K562 (cell line): ENCODE measurements around the gene KBTBD13. TPM values are rescaled to one million over a fixed set of nuclear protein-coding genes. Genes with fewer than 3 reads are reported as not detected.

Experiments used
- ARHGAP35 ChIP-seq: fragments of 450-650 bp; IDR thresholded peaks from 2 replicates; pipeline ENCODE4 v1.6.1; 2018; ENCODE audit not compliant: partially characterized antibody
- ATF2 ChIP-seq: sonication (generic); formaldehyde crosslinking; IDR thresholded peaks from 2 replicates; pipeline ENCODE4 v1.8.1; 2022; ENCODE audit warnings: missing genetic modification reagents
- CBX2 ChIP-seq: fragments of 200-600 bp; sonication (generic); IDR thresholded peaks from one replicate; pipeline ENCODE4 v1.6.1; 2012; ENCODE audit warnings: mild to moderate bottlenecking, low read length, inconsistent platforms; ENCODE audit not compliant: insufficient read depth, poor library complexity, severe bottlenecking
- ETV1 ChIP-seq: fragments of 450-650 bp; conservative IDR thresholded peaks from 2 replicates; pipeline ENCODE4 v1.6.1; 2016; ENCODE audit warnings: missing genetic modification characterization, control low read depth, low read depth, missing compliant biosample characterization
- FOXK2 ChIP-seq, 2 experiments: fragments of 450-650 bp; IDR thresholded peaks in 1 of 2; conservative IDR thresholded peaks in 1 of 2; 2 replicates each; pipeline ENCODE4 v1.6.1; 2016; ENCODE audit warnings: low read depth in 2 of 2, mild to moderate bottlenecking in 1 of 2
- HMG20B ChIP-seq: fragments of 250-450 bp; sonication (Bioruptor Pico); IDR thresholded peaks from 2 replicates; pipeline ENCODE4 v1.5.0; 2021; ENCODE audit warnings: mild to moderate bottlenecking
- HNRNPUL1 ChIP-seq: fragments of 200-400 bp; formaldehyde crosslinking; IDR thresholded peaks from 2 replicates; pipeline ENCODE4 v1.6.1; 2017; ENCODE audit warnings: low read length
- SREBF2 ChIP-seq: sonication (generic); formaldehyde crosslinking; IDR thresholded peaks from 2 replicates; pipeline ENCODE4 v1.4.0; 2020; ENCODE audit warnings: mild to moderate bottlenecking, missing genetic modification reagents
- THRB ChIP-seq: fragments of 450-650 bp; formaldehyde crosslinking; conservative IDR thresholded peaks from 2 replicates; pipeline ENCODE4 v1.4.0; 2022; ENCODE audit warnings: mild to moderate bottlenecking, missing genetic modification characterization
- ZFP91 ChIP-seq: sonication (generic); formaldehyde crosslinking; IDR thresholded peaks from 2 replicates; pipeline ENCODE4 v1.8.0; 2022; ENCODE audit warnings: mild to moderate bottlenecking, missing genetic modification reagents
- ZNF384 ChIP-seq: IDR thresholded peaks from 2 replicates; pipeline ENCODE4 v1.6.1; 2012; ENCODE audit warnings: low read depth, low read length, improper control_type of control experiment
- polyA plus RNA-seq, 8 experiments: library from polyadenylated mRNA; depleted of rRNA in 4 of 8; stranded (reverse) in 5 of 8; unstranded in 3 of 8; fragments of >200 nt; fragmentation: Nextera tagmentation in 2 of 8; fragmentation: Illumina TruSeq in 1 of 8; extraction: Ambion mirVana in 2 of 8; extraction: Trizol in 1 of 8; gene quantifications; 2 replicates each; pipeline versions ENCODE4 v1.2.1 to v1.2.3, GENCODE V29; 2011 to 2014; ENCODE audit warnings: inconsistent platforms in 1 of 8, missing spikeins in 1 of 8
- total RNA-seq, 7 experiments: library from RNA; depleted of rRNA in 6 of 7; stranded (reverse); fragments of >200 nt in 6 of 7; fragmentation: Illumina TruSeq in 2 of 7; extraction: Trizol in 2 of 7; gene quantifications; 2 replicates each; pipeline versions ENCODE4 v1.2.1 to v1.2.3, GENCODE V29; 2011 to 2021; ENCODE audit warnings: low replicate concordance in 1 of 7

Gene KBTBD13
- total and polyA plus RNA-seq, 9 of the 15 experiments (the other 6 are each of a cell fraction or from before 2014, with no cell fraction given): 0.07 to 0.13 (median 0.10) TPM; not detected in 3

GRCh38 chr15:65028921-65029735 is 47.4 kb upstream of the KBTBD13 start, which contains the start of gene MTFMT (continued):
- no peak for TF ChIP-seq THRB
- no peak for TF ChIP-seq SREBF2 (CRISPR knock-in tag)
- TF ChIP-seq ZFP91 (CRISPR knock-in tag): no peak
- no peak for TF ChIP-seq CBX2
- no peak for TF ChIP-seq ZNF384
- no peak for TF ChIP-seq FOXK2 (conservative IDR thresholded peaks at IDR 0.05 in 1 of 2, IDR thresholded peaks at IDR 0.05 in 1 of 2; ENCODE audit: low read depth in 2 of 2)
- TF ChIP-seq ARHGAP35: no peak
- TF ChIP-seq ETV1 (tag): no peak
- TF ChIP-seq ATF2 (CRISPR knock-in tag): no peak
- no peak for TF ChIP-seq HNRNPUL1
- no peak for TF ChIP-seq HMG20B (CRISPR knock-in tag)
